Astrocyte of the hippocampus (primary cell): ENCODE data around the gene PIGO.

ENCODE experiments used
- DNase-seq: peaks from one replicate; pipeline ENCODE4 v3.0.0; 2011; ENCODE audit warnings: low read depth, low spot score

The PIGO gene

DNA sequence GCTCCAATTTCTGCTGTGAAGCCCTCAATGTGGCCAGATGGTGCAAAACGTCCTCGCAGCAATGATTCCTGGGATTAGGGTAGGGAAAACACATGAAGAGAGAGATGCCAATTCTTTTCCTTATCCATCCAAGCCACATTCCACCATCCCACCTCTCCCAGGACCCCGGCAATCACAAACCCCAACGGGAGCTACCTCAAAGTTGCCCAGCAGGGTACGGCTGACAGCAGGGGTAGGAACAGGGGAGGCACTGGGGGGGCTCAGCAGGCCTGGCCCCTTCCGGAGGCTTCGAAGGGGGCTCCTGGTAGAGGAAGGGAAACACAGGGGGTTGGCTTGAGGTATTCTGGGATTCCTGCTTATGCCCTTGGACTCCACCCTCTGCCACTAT lies 9.9 kb upstream of the PIGO start:
- no peak for DNase-seq

DNA sequence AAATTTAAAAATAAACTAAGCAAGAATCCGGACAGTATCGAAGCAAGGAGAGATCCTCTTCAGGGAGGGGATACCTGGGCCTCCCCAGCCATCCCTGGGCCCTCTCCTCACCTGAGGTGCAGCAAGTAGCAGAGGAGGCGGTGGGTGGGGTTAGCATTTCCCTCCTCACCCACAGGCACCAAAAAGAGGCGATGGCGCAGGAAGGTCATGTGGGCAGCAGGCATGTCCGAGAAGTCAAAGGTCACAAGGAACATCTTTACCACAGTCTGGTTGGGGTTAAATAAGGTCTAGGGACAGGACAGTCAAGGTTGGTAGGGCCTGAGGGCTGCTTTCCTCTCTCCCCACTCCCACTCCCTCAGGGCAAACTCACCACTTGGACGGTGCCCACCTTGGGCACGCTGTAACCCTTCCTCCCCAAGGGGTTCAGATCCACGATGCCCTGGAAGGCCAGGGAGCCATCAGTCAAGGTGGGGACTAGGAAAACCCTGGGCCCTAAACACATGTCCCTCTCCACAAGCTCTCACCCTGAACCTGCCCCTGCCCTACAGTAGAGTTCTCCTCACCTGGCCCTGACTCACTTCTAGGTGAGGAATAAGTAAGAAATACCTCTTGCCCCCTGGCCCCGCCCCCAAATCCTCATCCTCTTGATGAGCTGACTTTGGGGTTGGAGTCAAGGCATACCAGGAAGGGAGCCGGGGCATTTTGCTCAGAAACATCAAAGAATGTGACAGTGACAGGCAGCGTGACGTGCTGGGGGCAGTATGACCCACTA lies 9.4 kb upstream of the PIGO start:
- DNase-seq = no peak

DNA sequence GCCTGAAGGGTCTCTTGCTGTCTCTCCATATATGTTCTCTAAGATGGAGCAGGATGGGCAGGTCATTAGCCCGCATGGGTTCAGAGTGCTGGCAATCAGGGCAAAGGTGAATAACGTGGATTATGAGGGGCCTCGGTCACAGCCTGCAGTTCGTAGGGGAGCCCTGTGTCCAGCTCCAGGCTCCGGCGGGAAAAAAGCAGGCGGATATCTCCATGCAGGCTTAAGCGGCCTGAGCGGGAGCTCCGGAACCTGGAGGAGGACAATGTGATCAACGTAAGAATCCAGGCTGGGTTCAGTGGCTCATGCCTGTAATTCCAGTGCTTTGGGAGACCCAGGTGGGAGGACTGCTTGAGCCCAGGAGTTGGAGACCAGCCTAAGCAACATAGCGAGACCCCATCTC lies 8.7 kb upstream of the PIGO start:
- DNase-seq = no peak

DNA sequence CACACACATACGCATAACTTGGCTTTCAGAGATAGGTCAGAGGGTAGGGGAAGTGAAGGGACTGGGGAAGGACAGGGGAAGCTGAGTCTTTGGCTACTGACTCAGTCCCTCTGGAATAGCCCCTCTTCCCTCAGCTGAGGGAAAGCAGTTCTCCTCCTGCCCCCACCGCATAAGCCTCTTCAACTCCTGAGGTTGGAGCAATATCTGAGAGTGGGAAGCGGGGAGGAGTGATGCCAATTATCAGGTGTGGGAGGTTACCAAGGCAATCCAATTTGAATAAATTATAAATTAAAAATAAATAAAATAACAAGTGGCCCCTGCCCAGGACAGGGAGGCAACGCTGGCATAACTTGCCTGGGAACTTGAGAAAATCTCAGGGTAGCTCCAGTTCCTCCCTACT lies 8.2 kb upstream of the PIGO start:
- DNase-seq = no peak

DNA sequence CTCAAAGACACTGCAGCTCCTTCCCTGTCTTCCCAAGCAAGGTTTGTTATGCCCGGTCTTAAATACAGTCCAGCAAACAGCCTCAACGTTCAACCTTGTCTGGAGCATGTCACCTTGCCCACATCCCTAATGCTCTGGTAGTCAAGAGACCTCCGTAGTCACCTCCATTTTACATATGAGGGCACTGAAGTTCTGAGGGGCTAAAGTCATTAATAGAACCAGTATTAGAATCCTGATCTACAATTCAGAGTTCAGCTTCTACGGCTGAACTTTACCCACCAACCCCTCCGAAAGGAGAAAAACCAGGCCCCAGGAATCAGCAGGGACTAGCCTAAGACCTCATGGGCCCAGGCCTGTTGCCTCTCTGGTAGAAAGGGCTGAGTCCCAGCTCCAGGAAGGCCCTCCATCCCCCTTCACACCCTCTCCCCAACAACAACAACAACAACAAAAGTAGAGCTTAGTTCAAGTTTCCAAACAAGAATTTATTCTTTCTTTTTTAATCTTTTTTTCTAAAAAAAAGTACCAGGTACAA lies 7.3 kb upstream of the PIGO start:
- DNase-seq = no peak

DNA sequence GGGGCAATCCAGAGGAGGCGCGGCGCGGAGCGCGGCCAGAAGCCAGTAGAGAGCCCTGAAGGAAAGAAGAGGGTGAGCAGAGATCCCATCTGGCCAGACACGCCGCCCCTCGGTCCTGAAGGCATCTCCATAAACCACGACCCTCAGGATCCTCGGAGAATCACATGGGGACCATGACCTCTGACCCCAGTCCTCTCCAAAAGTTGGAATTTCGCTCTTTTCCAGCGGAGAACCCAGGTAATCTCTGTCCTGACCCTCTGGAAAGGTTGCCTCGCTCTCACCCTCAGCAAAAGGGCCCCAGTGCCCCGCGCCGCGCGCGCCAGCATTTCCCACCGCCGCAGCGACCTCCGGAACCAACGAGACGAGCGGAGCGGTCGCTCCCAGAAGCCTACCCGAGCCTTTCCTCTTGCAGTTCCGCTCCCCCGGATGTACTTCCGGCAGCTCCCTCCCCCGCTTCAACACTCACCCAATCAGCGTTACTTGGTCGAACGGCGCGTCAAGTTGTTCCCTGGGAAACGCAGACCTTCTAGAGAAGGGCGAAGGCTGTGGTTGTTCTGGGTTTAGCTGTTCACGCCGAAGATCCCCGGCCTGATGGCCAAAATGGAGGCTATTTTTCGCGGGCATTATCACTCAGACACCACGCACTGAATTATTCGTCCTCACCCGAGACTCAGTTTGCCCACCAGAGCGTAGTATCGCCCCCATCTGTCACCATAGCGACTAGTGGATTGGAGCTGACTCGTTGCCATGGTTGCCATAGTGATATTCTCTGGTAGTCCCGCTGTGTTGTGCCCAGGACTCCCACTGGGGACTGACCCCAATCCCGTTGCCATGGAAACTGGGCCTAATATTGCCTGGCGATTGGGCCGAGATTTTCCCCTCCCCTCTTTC lies 6.6 kb upstream of the PIGO start, which contains the start of gene STOML2:
Gene STOML2, minus strand, starts transcription at position 363 of the 891 bp plus-strand sequence. Its CDS starts 37 bp downstream, at position 326.
- DNase-seq = peak; percentile 98

DNA sequence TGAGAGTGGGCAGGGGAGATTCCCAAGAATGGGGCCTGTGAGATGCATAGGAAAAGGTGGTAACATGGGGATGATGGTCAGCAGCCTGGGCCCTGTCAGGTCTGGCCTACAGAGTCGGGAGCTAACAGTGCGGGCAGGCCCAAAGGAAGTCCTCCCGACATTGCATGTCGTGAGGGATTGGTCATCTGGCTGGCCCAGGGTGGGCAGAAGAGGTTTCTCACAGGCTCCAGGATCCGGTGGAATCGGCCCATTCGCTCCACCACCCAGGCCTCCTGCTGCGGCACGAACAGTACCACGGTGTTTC lies 6.0 kb upstream of the PIGO start:
- DNase-seq = peak; percentile 46

DNA sequence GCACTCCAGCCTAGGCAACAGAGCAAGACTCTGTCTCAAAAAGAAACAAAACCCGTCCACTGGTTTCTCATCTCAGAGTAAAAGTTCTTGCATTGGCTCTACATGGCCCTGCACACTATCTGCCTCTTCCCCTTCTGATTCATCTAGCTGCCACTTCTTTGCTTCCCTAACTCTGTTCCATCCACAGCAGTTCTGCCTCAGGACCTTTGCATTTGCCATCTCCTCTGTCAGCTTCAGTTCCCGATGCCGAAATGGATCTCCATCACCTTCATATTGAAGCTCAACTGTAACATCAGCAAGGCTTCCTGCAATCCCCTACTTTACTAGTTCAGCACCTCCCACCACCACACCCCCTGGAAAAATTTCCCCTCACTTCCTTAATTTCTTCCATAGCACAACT lies 1.2 kb upstream of the PIGO start:
- no peak for DNase-seq

DNA sequence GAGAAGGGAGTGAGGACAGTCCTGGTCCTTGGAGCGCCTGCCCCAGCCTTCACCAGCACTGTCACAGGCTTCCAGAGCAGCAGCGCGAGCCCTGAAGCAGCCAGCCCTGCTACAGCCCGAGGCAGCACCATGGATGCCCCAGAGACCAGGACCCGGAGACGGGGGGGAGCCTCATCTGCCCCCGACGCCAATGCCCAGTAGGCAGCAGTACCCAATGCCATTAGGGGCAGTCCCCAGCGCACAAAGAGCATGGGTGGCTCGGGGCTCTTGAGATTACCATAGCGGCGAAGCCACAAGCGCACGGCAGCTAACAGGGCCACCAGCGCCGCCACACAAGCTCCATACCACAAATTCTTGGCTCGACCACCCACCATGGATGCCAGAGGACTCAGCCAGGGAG lies 4.9 kb downstream of the PIGO start:
- no peak for DNase-seq

DNA sequence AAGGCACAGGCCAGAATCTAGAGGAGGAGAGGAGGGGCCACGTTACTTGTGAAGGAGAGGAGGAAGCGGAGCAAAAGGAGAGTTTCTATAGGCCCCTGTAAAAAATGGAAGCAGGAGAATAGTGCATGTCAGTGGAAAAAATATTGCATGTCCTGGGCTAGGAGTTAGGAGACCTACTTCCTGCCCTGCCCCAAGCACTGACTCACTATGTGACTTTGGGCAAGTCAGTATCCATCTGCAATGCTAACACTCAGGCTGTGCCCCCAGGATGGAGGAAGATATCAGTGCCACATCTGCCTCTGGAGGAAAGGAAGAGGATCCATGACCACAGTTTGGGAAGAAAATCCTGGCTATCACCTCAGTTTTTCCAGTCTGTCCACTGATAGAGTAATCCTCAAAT lies 7.0 kb downstream of the PIGO start:
- no peak for DNase-seq

DNA sequence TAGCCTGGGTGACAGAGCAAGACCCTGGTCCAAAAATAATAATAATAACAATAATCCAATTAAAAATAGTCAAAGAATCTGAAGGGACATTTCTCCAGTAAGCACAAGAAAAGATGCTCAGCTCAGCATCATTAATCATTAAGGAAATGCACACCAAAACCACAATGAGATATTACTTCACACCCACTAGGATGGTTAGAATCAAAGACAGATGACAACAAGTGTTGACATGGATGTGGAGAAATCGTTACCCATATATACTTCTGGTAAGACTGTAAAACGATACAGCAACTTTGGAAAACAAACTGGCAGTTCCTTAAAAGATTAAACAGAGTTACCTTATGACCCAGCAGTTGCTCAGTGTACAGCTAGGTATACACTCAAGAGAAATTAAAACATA lies 11.3 kb downstream of the PIGO start:
- DNase-seq = no peak

DNA sequence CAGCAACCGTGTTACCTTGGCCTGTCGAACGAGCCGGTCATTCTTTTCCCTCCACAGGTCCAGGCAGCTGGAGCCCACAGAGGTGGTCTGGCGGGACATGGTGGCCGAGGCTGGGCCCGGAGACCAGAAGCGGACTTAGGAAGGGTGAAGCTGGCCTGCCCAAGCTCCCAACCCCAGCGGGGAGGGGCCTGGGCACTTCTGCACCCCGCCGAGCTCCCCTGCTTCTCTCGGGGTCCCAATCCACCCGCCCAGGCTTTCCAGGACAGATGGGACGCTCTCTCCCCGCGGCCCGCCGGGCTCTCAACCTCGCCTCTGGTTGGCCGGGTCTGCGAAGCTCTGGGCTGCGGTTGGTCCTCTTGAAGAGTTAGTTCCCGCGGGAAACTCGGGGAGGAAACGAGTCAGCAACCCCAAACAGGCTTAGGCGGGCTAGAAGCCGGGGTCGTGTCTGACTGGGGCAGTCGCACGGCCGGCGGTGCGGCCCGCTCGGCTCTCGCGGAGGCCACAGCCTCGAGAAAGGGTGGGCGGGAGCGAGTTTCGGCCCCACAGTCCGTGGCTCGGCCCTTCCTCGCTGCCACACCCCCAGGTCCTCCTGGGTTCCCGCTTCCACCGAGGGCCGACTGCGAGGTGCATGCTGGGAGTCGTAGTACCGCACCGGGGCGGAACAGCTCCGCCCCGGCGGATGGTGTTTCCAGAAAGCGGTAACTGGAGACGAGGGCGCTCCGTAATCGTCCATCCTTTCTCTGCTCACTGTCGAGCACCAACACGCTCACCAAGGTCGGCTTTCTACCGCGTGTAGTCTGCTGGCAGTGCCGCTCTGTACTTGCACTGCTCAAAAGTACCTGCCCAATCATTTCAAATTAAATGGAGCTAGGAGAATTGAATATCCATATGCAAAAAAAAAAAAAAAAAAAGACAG lies 16.7 kb downstream of the PIGO start, which contains the start of gene FANCG:
Gene FANCG, minus strand, starts transcription at position 517 of the 916 bp plus-strand sequence. Its CDS starts 418 bp downstream, at position 99.
- peak; percentile 97 for DNase-seq

DNA sequence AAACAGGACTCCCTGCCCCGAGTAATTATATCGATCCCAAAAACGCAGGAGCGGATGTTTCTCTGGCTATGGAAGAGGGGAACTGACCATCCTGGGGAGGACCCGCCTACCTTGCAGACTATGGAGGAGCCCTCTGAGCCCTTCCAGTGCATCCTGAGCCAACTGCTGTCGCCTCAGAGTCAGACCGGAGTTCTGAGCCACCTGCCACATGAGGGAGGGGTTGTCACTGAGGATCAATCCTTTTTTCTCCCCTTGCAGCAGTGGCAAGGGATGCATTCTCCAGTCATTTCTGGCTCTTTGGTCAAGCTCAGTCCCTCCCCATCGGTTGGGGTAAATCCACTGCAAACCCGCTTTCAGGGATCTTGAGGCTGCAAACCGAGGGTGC lies 17.4 kb downstream of the PIGO start:
- no peak for DNase-seq

DNA sequence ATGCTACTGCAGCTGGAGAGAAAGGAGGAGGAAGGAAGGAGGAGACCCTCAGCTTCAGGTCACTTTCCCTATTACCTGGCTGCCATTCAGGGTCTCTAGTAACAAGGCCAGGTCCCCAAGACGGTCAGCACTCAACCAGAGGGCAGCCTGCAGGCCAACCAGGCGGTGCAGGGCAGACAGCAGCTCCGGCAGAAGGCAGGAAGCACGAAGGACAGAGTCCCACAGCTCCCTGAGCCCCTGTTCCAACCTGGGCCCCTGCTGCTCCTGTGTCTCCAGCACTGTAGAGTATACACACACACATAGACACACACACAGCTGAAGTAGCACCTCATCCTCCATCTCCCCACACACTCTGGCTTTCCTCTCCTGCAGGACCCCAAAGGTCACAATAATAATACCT lies 18.3 kb downstream of the PIGO start:
- DNase-seq = no peak

DNA sequence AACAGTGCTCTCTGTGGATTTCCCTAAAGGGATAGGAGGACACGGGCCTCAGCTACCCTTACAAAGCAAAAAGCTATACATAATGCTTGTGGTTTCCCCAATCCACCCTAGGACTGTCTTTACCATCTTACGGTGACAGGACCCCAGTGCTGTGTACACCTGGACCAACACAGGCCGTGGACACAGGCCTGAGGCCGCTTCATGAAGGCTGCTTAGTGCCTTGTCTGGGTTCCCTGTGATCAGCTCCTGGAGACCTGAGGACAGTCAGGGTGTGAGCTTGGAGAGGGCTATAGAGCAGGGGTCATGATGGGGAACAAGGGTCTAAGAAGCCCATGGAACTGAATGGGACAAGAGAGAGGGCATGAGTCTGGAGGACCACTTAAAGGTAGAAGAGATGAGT lies 19.5 kb downstream of the PIGO start:
- DNase-seq = no peak

DNA sequence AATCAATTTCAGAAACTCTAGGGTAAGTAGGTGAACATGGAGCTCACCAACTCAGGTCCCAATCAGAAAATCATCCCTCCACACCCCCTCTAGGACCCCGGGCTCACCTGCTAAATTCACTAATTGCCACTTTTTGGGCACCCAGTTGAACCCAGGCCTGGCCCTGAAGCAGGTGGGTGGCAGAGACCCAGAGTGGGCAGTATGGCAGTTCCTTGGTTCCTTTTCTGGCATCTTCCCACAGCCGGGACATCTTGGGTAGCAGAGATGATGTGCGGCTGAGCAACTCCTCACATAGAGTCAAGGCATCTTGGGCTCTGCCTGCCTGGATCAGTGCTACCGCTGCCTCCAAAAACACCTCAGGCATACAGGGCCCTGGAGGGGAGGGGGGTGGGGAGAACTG lies 21.0 kb downstream of the PIGO start:
- DNase-seq = no peak

DNA sequence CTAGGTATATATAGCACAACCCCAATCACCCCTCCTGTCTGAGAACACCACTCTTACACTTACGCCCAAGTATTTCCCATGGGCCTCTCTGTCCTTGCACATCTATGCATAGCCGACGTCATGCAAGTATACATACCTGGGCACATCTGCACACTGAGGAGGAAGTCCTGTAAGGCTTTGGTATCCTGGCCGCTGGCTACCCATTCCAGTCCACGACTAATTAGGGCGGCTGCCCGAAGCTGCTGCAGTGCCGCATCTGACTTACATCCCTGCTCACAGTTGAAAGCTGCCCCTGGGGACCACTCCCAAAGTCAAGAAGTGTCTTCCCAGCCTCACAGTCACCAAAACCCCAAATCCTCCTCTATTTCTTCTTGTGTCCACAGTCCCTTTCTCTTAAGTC lies 21.6 kb downstream of the PIGO start:
- DNase-seq = no peak

DNA sequence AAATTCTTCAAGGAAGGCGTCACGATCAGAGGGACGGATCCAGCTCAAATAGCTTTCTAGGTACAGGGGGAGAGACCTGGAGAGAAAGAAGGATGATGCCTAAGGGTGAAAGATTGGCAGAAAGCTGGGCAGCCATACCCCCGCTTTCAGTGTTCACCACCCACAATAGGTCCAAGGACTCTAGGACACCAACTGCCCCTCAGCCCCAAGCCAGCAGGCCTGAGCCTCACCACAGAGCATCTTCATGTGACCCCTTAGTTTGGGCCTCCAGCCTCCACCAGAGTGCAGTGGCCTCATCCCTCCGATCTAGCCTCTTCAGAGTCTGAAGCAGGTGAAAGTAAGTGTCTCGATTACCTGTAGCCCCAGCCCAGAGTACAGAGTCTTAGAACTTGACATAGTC lies 22.2 kb downstream of the PIGO start:
- no peak for DNase-seq

DNA sequence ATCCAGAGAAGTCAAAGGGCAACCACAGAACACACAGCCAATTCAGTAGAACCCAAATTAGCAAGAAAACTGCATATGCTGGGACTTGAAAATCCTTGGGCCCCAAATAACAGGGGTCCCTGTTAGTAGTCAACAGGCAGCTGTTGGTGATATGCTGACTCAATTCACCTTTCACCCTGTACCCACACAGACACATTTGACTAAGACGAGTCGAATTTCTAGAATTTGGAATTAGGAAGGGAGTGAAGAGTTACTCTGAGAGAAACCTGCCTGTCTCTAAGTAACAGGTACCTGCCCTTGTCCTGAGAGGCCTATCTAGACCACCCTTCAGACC lies 23.1 kb downstream of the PIGO start:
- DNase-seq = no peak

DNA sequence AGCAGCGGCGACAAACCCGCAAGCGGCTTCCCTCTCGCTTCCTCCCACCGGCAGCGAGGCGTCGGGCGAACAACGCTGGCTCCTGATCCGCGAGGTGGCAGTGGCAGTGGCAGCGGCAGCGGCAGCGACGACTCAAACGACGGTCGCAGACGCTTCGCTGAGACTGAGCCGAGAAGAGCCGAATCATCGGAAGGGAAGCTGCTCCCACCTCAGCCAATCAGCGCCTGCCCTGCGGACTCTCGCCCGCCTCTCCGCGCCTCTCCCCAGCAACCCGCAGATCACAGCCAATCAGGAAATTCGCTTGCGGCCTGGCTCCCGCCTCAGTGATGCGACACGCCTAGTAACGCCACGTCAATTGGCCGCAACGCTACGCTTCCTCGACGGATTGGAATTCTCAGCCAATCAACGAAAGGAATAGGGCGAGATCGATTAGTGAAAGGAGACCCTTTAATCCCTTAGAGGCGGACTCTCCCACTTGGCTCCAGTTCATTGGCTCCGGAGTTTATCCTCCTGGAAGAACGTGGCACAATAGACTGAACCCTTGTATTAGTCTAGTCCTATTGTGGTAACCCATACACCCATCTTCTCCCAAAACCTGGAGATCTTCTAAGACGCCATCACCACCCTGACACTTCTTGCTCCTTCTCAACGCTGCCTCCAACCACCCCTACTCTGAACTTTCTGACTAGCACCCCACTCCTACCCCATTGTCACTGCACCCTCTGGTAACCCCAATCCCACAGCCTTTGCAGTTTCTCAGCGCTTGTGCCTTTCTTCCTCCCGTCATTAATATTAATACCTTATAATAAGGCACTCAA lies 23.7 kb downstream of the PIGO start, which contains the start of gene VCP:
Gene VCP, minus strand, starts transcription at position 165 of the 818 bp plus-strand sequence. CDS start 272 bp downstream, outside the sequence.
- DNase-seq = peak; percentile 100
